ENCODE measurements around the gene MCM10.

- TF ChIP-seq CTCF (IDR thresholded peaks at IDR 0.05) (no peak), POLR2A (IDR thresholded peaks at IDR 0.05) (no peak)
These were observed 506 bp downstream of the MCM10 start for GRCh38 chr10:13161857-13162271.

Measured in breast epithelium (tissue), 3 donors.